ENCODE data around the gene MFSD11. TPM values are rescaled to one million over a fixed set of nuclear protein-coding genes. Genes with fewer than 3 reads are reported as not detected.
A peak's percentile ranks its signal among the peaks of the same experiment; 100 is the strongest.
"Not testable (repeated sequence)": the region's sequence is repeated elsewhere in the genome, so short reads cannot be mapped to it uniquely, and the experiment has no call there.

MFSD11 gene
- total RNA-seq, 1 donor from 2014 or later: 20.8 TPM

DNA sequence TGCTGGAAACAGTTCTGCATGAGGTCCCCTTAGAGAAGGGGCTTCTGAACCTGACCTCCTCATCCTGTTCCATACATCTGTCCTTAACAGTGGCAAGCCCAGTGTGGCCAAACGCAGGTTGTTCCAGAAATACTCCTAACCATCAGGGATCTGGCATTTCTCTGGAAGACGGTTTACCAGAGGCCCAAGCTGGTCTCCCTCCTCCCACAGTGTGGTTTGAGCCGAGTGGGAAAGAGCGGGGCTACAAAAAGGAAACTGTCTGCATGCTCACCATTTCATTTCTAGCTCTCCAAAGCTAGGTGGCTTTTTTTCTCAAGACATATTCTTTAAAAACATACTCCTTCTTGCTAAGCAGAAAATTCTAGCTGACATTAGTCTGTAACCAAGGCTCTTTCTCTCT, 33.1 kb upstream of the MFSD11 start:
- ChIA-PET CTCF (no interaction called here), POLR2A (no interaction called here)
- no peaks in the 10 kb centered on the region for H3K9me3 Mint-ChIP-seq
- TF ChIP-seq, protein P1, sequence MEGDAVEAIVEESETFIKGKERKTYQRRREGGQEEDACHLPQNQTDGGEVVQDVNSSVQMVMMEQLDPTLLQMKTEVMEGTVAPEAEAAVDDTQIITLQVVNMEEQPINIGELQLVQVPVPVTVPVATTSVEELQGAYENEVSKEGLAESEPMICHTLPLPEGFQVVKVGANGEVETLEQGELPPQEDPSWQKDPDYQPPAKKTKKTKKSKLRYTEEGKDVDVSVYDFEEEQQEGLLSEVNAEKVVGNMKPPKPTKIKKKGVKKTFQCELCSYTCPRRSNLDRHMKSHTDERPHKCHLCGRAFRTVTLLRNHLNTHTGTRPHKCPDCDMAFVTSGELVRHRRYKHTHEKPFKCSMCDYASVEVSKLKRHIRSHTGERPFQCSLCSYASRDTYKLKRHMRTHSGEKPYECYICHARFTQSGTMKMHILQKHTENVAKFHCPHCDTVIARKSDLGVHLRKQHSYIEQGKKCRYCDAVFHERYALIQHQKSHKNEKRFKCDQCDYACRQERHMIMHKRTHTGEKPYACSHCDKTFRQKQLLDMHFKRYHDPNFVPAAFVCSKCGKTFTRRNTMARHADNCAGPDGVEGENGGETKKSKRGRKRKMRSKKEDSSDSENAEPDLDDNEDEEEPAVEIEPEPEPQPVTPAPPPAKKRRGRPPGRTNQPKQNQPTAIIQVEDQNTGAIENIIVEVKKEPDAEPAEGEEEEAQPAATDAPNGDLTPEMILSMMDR (IDR thresholded peaks at IDR 0.05): no peak
- H3K27ac Mint-ChIP-seq: no peak overlapping the region
- DNase-seq (no peak), ATAC-seq (ENCODE audit: low read depth) (no peak)
- no peaks in the 10 kb centered on the region for H3K27me3 Mint-ChIP-seq
- intact Hi-C loops (cut with micrococcal nuclease): no loop called here
- no peaks in the 10 kb centered on the region for H3K36me3 Mint-ChIP-seq (ENCODE audit: low read depth)
- no peak overlapping the region for H3K4me3 Mint-ChIP-seq
- peaks cover 2% of the 10 kb centered on the region for H3K4me1 Mint-ChIP-seq

DNA sequence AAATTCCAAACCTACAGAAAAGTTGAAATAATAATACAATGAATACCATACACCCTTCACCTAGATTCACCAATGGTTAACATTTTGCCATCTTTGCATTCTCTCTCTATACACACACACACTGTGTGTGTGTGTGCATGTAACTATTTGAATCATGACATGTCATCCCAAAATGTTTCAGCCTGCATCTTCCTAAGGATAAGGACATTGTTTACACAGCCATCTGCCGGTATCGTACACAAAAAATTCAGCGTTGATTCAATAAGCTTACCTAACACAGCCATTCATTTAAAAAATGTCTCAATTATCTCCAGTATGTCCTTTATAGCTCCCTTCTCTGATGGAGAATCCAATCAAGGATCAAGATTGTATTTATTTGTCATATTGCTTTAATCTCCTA, 31.1 kb upstream of the MFSD11 start:
- POLR2A ChIA-PET: no interaction called here
- no peaks in the 10 kb centered on the region for H3K9me3 Mint-ChIP-seq
- no peaks in the 10 kb centered on the region for H3K27me3 Mint-ChIP-seq
- H3K27ac Mint-ChIP-seq: no peak overlapping the region
- ATAC-seq (ENCODE audit: low read depth) (no peak), DNase-seq (no peak)
- CTCF ChIA-PET: no interaction called here
- H3K4me1 Mint-ChIP-seq: peaks cover 9% of the 10 kb centered on the region
- no peak overlapping the region for H3K4me3 Mint-ChIP-seq
- TF ChIP-seq, protein P1 (IDR thresholded peaks at IDR 0.05): no peak
- no peaks in the 10 kb centered on the region for H3K36me3 Mint-ChIP-seq (ENCODE audit: low read depth)
- intact Hi-C loops (cut with micrococcal nuclease): no loop called here

DNA sequence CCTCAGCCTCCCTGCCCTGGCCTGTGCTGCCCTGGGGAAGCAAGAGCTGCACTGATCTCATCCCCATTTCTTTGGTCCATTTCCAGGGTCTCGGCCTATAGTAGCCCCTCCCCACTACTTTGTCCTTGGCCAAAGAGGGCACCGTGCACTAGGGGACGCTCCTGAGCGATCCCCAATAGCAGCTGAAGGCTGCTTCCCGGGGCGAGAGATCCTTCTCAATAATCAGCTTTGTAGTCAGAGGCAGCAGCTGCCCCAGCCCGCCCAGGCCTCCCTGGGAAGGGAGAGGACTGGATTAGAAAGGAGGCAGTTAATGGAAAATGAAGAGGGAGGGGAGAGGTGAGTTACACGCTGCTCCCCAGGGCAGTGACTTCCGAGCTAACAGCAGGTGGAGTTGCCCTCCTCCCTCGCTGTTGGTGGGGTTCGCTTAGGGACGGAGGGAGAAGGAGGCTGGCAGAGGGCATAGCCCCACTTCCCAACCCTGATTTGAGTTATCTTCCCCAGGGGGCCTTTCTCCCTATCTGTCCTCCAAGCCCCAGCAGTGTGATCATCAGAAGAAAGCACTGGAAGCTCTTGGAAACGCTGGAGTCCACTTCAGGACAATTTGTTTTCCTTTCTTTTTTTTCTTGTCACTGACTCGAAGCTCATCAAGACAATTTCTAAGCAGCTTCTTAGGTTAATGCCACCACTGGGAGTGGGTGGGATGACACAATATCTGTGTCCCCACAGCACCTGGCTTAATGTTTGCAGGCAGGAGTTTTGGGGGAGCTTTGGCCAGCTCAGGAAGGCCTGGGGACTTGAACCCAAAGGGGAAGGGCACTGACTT, 29.7 kb upstream of the MFSD11 start:
- ChIA-PET POLR2A (interaction anchor here (0.9 kb wide), 1 partner anchor 19 kb away, joined by 5 read pairs; no protein-coding TSS in a partner anchor), CTCF (interaction anchor here (1.0 kb wide), 1 partner anchor 8 kb away, joined by 3 read pairs; no protein-coding TSS in a partner anchor)
- Mint-ChIP-seq H3K27me3 (no peaks in the 10 kb centered on the region), H3K9me3 (no peaks in the 10 kb centered on the region), H3K4me1 (peaks cover 9% of the 10 kb centered on the region), H3K27ac (no peak overlapping the region), H3K4me3 (no peak overlapping the region), H3K36me3 (ENCODE audit: low read depth) (peaks cover 3% of the 10 kb centered on the region)
- no peak for ATAC-seq (ENCODE audit: low read depth)
- TF ChIP-seq, protein P1 (IDR thresholded peaks at IDR 0.05): no peak
- intact Hi-C loops (cut with micrococcal nuclease): no loop called here
- DNase-seq: no peak

DNA sequence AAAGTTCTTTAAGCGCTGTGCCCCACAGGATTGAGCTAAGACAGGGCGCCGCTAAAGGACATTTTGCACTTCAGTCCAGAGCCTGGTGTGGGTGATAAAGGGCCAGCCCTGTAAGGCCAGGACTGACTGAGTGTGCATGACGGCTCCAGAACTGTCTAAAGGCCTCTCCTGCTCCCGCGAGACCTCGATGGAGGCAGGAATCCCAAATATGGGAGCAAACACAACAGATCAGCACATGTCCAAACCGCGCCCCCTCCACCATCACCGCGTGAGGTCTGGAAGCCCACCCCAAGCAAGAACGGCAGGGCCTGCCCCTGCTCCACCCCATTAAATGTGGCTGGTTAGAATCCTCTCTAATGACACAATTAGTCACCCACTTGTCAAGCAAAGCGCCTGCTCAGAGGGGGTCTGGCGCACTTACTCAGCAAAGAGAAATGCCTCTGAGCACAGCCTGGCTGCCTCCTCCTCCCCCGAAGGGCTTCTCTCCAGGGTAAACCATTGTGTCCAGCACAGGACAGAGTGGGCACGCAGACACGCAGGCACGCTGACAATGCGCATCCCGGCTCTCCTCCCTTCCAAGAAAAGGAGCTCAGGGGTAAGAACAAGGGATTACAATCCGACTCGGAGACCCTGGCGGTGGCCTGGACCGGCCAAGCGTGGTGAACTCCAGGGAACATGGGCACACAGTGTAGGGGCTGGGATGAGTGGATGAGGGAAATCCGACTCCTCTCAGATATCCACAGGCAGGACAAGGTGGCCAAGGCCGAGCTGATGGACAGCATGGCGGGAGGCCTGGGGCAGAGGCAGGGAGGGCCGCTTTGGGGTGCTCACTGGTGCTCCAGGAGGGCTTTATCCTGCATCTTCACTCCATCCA, 28.6 kb upstream of the MFSD11 start:
- no peak for DNase-seq
- no peak overlapping the region for H3K27ac Mint-ChIP-seq
- ATAC-seq (ENCODE audit: low read depth): no peak
- TF ChIP-seq, protein P1 (IDR thresholded peaks at IDR 0.05): no peak
- POLR2A ChIA-PET: interaction anchor here (0.5 to 1.0 kb wide), 4 partner anchors 17 to 37 kb away, joined by 3 read pairs; no protein-coding TSS in a partner anchor
- no peaks in the 10 kb centered on the region for H3K9me3 Mint-ChIP-seq
- peaks cover 13% of the 10 kb centered on the region for H3K36me3 Mint-ChIP-seq (ENCODE audit: low read depth)
- H3K4me1 Mint-ChIP-seq: peaks cover 9% of the 10 kb centered on the region
- H3K27me3 Mint-ChIP-seq: no peaks in the 10 kb centered on the region
- peak overlapping the region; percentile 57 for H3K4me3 Mint-ChIP-seq
- intact Hi-C loops (cut with micrococcal nuclease): no loop called here
- CTCF ChIA-PET: interaction anchor here (0.8 kb wide), 1 partner anchor 28 kb away, joined by 3 read pairs; no protein-coding TSS in a partner anchor

DNA sequence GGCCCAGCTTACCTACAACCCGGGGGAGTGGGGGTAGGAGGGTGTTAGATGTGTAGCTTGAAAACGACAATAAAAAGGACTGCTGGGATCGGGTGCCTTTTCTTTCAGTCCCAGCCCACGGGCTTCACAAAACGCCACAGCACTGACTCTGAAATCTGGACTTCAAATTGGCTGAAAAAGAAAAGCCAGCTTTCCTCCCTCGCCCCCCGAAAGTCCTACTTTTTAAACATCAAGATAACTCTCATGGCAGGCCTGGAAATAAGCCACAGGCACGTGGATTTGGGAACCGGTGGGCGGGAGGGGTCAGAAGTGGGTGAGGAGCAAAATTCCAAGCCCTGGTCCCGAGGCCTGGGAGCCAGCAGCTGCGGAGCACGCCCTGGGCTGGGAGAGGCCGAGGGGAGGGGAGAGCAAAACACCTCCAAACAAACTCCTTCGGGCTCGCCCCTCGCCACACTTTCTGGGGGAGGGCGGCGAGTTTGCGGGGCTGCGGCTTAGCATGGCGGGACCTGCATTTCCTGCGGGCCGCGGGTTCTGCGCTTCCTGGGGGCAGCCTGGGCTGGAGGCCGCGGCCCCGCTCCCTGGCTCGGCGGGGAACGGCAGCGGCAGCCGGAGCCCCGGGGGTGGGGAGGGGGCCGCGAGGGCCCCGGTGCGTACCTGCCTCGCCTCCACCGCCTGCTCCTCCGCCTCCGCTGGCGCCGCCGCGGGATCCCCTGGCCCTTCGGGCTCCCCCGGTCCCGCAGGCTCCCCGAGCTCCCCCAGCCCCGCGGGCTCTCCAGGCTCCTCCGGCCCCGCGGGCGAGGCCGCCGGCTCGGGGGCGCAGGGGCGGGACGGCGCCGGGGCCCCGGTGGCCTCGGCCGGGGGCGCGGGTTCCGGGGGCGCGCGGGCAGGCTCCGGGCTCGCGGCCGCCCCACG, 27.7 kb upstream of the MFSD11 start:
- intact Hi-C loops (cut with micrococcal nuclease); H3K9me3 Mint-ChIP-seq; H3K27ac Mint-ChIP-seq; H3K27me3 Mint-ChIP-seq: not testable (repeated sequence)
- DNase-seq (peak; percentile 29), ATAC-seq (ENCODE audit: low read depth) (peak; percentile 18)
- H3K36me3 Mint-ChIP-seq (ENCODE audit: low read depth): peaks cover 19% of the 10 kb centered on the region
- peaks cover 14% of the 10 kb centered on the region for H3K4me1 Mint-ChIP-seq
- H3K4me3 Mint-ChIP-seq: peak overlapping the region; percentile 57
- ChIA-PET CTCF (interaction anchor here (0.8 kb wide), 1 partner anchor 28 kb away, joined by 3 read pairs; no protein-coding TSS in a partner anchor), POLR2A (interaction anchor here (0.6 to 1.0 kb wide), 3 partner anchors 16 to 17 kb away, joined by 3 to 4 read pairs (median 3); no protein-coding TSS in a partner anchor)

All from activated B cell treated with CpG ODN at 0.5 μM for 24 hours (primary cell).